Activated CD8-positive, alpha-beta memory T cell treated with anti-CD3 and anti-CD28 coated beads for 1 hour (primary cell): ENCODE data around the gene SNURF.
"Not testable (repeated sequence)": the region's sequence is repeated elsewhere in the genome, so short reads cannot be mapped to it uniquely, and the experiment has no call there.

Source experiments
- DNase-seq, 2 donors: peaks; one replicate each; pipeline ENCODE4 v3.0.0-alpha.2; 2020; ENCODE audit warnings: low read depth in 1 of 2; ENCODE audit errors: extremely low read depth in 1 of 2

The SNURF gene

GRCh38 chr15:24954783-24955530, at the start of gene SNURF, which contains the start of gene SNRPN:
Gene SNURF, plus strand, starts transcription at chr15:24954987. Its CDS starts 62 bp downstream, at chr15:24955049.
Gene SNRPN, plus strand, starts transcription at chr15:24954987. Its CDS starts 19,467 bp downstream, at chr15:24974454.
- DNase-seq, result peak in 1 of 2 donors; percentile 44

- no peak for DNase-seq
These were observed 38.3 kb upstream of the SNURF start for GRCh38 chr15:24916305-24917009.

- DNase-seq, result no peak
These were observed 37.4 kb upstream of the SNURF start for GRCh38 chr15:24917431-24917830.

- no peak for DNase-seq
These were observed 35.3 kb upstream of the SNURF start for GRCh38 chr15:24919446-24919845.

GRCh38 chr15:24922781-24923180, 32.0 kb upstream of the SNURF start:
- DNase-seq, result not testable (repeated sequence)

- no peak for DNase-seq
These were observed 30.6 kb upstream of the SNURF start for GRCh38 chr15:24924153-24924552.

GRCh38 chr15:24924621-24925020, 30.2 kb upstream of the SNURF start:
- no peak for DNase-seq

- DNase-seq, result not testable (repeated sequence)
These were observed 22.7 kb upstream of the SNURF start for GRCh38 chr15:24931874-24932732.

- DNase-seq, result no peak
These were observed 21.1 kb upstream of the SNURF start for GRCh38 chr15:24933716-24934115.

- not testable (repeated sequence) for DNase-seq
These were observed 16.6 kb upstream of the SNURF start for GRCh38 chr15:24938224-24938623.

GRCh38 chr15:24940236-24940635, 14.6 kb upstream of the SNURF start:
- no peak for DNase-seq

GRCh38 chr15:24943361-24943760, 11.4 kb upstream of the SNURF start:
- no peak for DNase-seq

- no peak for DNase-seq
These were observed 9.8 kb upstream of the SNURF start for GRCh38 chr15:24944954-24945353.

- DNase-seq, result no peak
These were observed 9.1 kb upstream of the SNURF start for GRCh38 chr15:24945711-24946110.

- DNase-seq, result no peak
These were observed 6.3 kb upstream of the SNURF start for GRCh38 chr15:24948495-24948894.

GRCh38 chr15:24955531-24955921, 739 bp downstream of the SNURF start:
- DNase-seq, result no peak

GRCh38 chr15:24956111-24956838, 1.5 kb downstream of the SNURF start:
- DNase-seq, result peak in 1 of 2 donors; percentile 58

- no peak for DNase-seq
These were observed 2.9 kb downstream of the SNURF start for GRCh38 chr15:24957691-24958090.

GRCh38 chr15:24961967-24962366, 7.2 kb downstream of the SNURF start:
- no peak for DNase-seq

- no peak for DNase-seq
These were observed 8.1 kb downstream of the SNURF start for GRCh38 chr15:24962880-24963279.
